ENCODE results near the gene CYCS.

The CYCS gene

DNA sequence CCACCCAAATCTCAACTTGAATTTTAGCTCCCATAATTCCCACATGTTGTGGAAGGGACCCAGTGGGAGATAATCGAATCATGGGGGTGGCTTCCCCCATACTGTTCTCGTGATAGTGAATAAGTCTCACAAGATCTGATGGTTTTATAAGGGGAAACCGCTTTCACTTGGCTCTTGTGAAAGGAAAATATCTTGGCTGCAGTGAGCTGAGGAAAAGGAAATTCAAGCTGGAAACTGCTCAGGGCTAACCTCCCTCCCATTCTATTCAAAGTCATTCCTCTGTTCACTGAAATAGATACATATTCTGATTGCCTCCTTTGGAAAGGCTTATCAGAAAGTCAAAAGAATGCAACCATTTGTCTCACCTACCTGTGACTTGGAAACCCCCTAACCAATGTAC lies 15.8 kb downstream of the CYCS start:
- ChIA-PET POLR2A (no interaction called here), CTCF (interaction anchor here (0.8 to 1.6 kb wide), 4 partner anchors 11 to 297 kb away, joined by 3 to 11 read pairs (median 3); no protein-coding TSS in a partner anchor)
- no peak for TF ChIP-seq CTCF (IDR thresholded peaks at IDR 0.05; ENCODE audit: control extremely low read depth, extremely low read depth, low read depth, missing control alignments)
- DNase-seq (ENCODE audit: extremely low spot score), result no peak

- ChIA-PET CTCF (interaction anchor here (1.0 to 2.7 kb wide), 5 partner anchors 8 to 294 kb away, joined by 3 to 19 read pairs (median 3); no protein-coding TSS in a partner anchor), POLR2A (no interaction called here)
- no peak for DNase-seq (ENCODE audit: extremely low spot score)
- TF ChIP-seq CTCF (IDR thresholded peaks at IDR 0.05; ENCODE audit: control extremely low read depth, extremely low read depth, low read depth, missing control alignments), result no peak
Measured at GRCh38 chr7:25105911-25106310, 19.1 kb downstream of the CYCS start.

- ChIA-PET CTCF (interaction anchor here (1.2 to 16.1 kb wide), 6 partner anchors 9 to 292 kb away, joined by 3 to 312 read pairs (median 5); no protein-coding TSS in a partner anchor), POLR2A (no interaction called here)
- DNase-seq (ENCODE audit: extremely low spot score), result no peak
- no peak for TF ChIP-seq CTCF (IDR thresholded peaks at IDR 0.05; ENCODE audit: control extremely low read depth, extremely low read depth, low read depth, missing control alignments)
Measured at GRCh38 chr7:25103773-25104172, 21.3 kb downstream of the CYCS start.

DNA sequence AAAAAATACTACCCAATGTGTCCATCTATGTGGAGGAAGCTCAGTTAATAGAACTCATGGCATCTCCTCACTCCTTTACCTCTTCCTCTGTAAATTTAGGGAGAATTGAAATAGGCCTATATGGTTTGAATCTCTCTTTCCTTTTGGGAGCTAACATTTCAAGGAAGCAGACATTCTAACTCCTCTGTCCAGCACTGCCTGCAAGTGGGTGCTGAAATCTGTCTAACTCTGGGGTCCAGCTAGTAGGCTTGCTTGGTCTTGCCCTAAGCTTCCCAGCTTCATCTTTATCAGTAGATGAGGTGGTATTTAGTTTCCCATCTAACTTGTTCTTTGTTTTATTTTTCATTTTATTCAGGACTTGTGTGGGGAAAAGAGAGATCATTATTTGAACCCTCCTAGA lies 23.2 kb downstream of the CYCS start:
- ChIA-PET CTCF (interaction anchor here (0.9 to 16.1 kb wide), 7 partner anchors 8 to 290 kb away, joined by 3 to 312 read pairs (median 3); no protein-coding TSS in a partner anchor), POLR2A (no interaction called here)
- DNase-seq (ENCODE audit: extremely low spot score), result no peak
- TF ChIP-seq CTCF (IDR thresholded peaks at IDR 0.05; ENCODE audit: control extremely low read depth, extremely low read depth, low read depth, missing control alignments), result no peak

DNA sequence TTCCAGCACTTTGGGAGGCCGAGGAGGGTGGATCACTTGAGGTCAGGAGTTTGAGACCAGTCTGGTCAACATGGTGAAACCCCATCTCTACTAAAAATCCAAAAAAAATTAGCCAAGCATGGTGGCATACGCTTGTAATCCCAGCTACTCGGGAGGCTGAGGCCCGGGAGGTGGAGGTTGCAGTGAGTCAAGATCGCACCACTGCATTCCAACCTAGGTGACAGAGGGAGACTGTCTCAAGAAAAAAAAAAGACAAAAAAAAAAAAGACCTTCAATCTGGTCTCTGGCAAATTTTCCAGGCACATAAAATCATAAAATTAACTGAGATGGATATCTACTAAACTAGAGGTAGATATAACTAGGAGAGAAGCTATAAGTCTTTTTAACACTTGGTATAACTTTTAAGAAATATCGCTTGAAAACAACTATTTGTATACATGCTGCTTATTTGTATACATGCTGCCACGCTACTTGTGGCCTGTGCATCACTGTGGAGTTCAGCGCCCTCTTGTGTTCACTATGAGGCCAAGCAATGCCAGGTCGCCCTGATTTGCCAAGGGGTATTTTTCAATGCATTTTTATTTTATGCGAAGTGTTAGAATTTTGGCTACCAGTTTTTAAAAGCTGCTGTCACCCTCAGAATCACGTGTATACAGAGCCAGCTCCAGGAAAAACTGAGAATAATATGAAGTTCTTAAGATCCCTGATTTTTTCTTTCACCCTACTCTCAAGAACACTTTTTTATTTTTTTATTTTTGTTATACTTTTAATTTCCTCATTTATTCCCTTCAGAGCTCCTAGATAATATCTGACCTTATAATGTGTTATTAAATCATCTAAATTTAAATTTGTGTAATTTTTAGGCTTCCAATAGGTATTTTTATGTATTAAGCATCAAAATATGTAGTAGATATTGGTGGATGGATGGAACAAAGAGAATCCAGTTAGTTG lies 26.7 kb downstream of the CYCS start:
- peak; percentile 93 for TF ChIP-seq CTCF (IDR thresholded peaks at IDR 0.05; ENCODE audit: control extremely low read depth, extremely low read depth, low read depth, missing control alignments)
- CTCF ChIA-PET, result interaction anchor here (0.6 to 16.1 kb wide), 66 partner anchors 9 to 1527 kb away, joined by 3 to 312 read pairs (median 4); partner anchors contain the start of gene CYCS
- POLR2A ChIA-PET, result interaction anchor here (0.7 kb wide), 1 partner anchor 255 kb away, joined by 5 read pairs; no protein-coding TSS in a partner anchor
- DNase-seq (ENCODE audit: extremely low spot score), result peak; percentile 78

DNA sequence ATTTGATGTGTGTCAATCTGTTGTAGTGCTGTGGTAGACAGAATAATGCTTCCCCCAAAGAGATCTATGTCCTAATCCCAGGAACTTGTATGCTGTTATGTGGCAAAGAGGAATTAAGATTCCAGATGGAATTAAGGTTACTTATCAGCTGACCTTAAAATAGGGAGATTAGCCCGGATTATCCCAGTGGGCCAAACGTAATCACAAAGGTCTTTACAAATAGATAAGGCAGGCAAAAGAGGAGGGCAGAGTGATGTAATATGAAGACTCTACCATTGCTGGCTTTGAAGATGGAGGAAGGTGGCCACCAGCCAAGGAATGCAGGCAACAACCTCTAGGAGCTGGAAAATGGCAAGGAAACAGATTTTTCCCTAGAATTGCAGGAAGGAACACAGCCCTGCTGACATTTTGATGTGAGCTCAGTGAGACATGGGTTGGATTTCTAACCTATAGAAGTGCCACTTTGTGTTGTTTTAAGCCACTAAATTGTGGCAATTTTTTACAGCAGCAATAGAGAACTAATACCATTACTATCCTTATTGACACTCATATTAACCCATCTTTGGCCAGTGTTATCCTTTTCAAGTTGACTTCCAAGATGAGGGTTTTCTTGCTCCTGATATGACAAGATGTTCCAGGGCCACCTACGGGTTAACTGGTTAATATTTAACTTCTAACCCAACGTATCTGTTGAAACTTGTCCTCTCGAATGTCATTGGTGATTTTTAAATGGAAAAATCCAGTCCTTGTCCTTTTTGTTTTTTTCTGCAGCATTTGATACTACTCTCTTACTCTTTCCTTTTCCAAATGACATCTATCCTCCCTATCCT lies 29.3 kb downstream of the CYCS start:
- POLR2A ChIA-PET, result interaction anchor here (0.7 kb wide), 1 partner anchor 11 kb away, joined by 4 read pairs; no protein-coding TSS in a partner anchor

More for the DNA sequence above, 29.3 kb downstream of the CYCS start:
- CTCF ChIA-PET, result interaction anchor here (0.9 to 16.1 kb wide), 8 partner anchors 11 to 398 kb away, joined by 3 to 312 read pairs (median 40); partner anchors contain the start of gene OSBPL3
- no peak for DNase-seq (ENCODE audit: extremely low spot score)
- no peak for TF ChIP-seq CTCF (IDR thresholded peaks at IDR 0.05; ENCODE audit: control extremely low read depth, extremely low read depth, low read depth, missing control alignments)

All from GM10248 (cell line).